ENCODE results near the gene ZYG11A.

- TF ChIP-seq, protein P1, sequence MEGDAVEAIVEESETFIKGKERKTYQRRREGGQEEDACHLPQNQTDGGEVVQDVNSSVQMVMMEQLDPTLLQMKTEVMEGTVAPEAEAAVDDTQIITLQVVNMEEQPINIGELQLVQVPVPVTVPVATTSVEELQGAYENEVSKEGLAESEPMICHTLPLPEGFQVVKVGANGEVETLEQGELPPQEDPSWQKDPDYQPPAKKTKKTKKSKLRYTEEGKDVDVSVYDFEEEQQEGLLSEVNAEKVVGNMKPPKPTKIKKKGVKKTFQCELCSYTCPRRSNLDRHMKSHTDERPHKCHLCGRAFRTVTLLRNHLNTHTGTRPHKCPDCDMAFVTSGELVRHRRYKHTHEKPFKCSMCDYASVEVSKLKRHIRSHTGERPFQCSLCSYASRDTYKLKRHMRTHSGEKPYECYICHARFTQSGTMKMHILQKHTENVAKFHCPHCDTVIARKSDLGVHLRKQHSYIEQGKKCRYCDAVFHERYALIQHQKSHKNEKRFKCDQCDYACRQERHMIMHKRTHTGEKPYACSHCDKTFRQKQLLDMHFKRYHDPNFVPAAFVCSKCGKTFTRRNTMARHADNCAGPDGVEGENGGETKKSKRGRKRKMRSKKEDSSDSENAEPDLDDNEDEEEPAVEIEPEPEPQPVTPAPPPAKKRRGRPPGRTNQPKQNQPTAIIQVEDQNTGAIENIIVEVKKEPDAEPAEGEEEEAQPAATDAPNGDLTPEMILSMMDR (IDR thresholded peaks at IDR 0.05 in 4 of 5, conservative IDR thresholded peaks at IDR 0.05 in 1 of 5) = no peak
- TF ChIP-seq POLR2A (IDR thresholded peaks at IDR 0.05) = no peak
Measured at GRCh38 chr1:52814465-52814864, 28.1 kb upstream of the ZYG11A start.
